GM21737 (cell line): ENCODE data around the gene PARP9.

Source experiments
- ATAC-seq: cut with Tn5 transposase; IDR thresholded peaks from one replicate; pipeline ENCODE4 v1.9.1; 2021; ENCODE audit warnings: mild to moderate bottlenecking, moderate library complexity; ENCODE audit not compliant: unreplicated experiment

PARP9 gene

GRCh38 chr3:122488262-122488973, 75.7 kb downstream of the PARP9 start:
- ATAC-seq, result no peak

GRCh38 chr3:122484985-122485384, 79.1 kb downstream of the PARP9 start:
- ATAC-seq, result no peak

GRCh38 chr3:122481390-122481789, 82.7 kb downstream of the PARP9 start:
- ATAC-seq, result no peak
